NCI-H2081 treated with DMSO at 0.1 percent for 48 hours (cell line): ENCODE data around the gene SLC24A3.

Experiments used
- DNase-seq: peaks from one replicate; lab custom pipeline; 2025; lab: John Stamatoyannopoulos, UW

SLC24A3 gene

DNA sequence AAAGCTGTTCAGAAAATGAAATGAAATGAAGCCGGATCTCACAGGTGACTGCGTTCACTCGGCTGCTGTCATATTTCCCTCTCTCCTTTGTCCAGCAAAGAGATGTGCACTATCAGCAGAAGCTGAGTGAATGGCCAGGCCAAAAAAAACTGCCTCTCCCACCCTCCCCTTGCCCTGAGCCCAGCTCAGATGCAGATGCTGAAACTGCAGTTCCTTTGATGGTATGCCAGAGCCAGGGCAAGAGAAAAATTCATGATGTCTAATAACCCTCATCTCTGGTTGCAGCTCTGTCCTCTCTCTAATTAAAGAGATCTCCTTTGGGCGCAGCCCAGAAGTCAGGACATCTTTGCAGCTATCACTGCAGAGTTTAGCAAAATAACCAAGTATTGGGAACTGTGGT is 335.1 kb downstream of the SLC24A3 start:
- no peak for DNase-seq

GRCh38 chr20:19549896-19550295 is 337.5 kb downstream of the SLC24A3 start:
- no peak for DNase-seq

DNA sequence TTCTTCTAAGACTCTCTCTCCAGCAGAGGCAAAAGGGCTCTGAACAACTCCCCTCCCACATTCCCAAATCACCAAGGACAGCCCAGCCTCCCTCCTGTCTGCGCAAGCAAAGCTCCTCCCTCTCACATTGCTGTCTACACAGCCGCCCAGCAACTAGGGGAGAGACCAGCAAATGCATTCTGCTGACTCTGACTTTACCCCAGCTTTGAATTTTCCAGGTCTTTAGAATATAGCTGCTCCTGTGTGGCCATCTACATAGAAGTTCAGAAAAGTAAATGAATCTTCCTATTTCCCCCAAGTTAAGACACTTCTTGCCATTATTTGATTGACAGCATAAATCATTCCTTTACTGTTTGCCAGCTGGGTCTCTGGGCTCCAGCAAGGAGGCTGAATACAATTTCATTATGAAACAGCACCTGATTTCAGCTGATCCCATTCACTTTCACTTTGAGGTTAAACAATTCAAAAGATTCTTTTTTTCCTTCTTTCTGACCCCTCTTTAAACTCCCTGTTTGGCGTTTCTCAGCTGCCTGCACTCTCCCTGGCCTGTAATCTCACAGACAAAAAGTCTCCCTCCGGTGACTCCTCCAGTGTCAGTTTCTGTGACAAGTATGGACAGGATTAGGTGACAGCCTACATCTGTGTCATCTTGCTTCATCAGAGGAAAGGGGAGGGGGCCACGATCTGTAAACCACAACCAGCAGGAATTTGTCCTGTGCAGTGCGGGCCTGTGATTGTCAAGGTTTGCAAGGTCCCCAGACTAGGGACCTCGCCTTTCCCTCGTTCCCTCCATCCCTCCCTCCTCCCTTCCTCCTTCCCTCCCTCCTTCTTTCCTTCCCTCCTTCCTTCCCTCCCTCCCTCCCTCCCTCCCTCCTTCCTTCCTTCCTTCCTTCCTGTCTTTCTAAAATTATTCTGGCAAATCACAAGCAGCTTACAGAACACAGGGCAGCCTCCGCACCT is 340.1 kb downstream of the SLC24A3 start:
- no peak for DNase-seq

DNA sequence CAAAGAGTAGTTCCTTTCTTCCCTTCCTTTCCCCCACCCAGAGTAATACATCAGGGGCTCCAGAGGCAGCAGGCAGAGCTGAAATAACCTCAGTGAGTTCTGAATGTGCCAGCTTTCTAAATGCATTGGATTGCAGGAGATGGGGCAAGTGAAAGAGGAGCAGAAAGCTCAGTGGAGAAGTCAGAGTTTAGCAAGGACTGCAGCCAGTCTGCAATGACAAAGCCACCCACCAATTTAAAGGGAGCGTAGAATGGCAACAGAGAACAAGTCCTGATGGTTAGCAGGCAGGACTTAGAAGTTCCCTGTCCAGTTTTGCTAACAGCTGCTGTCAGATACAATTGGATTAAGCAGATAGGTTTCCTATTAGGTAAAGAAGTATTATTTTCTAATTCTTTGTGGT is 342.2 kb downstream of the SLC24A3 start:
- DNase-seq, result no peak

DNA sequence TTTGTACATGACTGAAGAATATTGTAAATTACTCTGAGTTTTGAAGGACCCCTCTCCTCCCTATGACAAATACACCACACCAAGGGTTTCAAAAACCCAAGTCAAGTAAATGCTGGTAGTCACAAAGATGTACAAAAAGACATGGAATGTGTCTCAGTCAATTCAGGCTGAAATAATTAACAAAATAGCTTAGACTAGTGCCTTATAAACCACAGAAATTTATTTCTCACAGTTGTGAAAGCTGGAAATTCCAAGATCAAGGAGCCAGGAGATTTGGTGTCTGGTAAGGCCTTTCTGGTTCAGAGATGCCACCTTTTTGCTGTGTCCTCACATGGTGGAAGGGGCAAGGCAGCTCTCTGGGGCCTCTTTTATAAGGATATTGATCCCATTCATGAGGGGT is 343.3 kb downstream of the SLC24A3 start:
- DNase-seq, result no peak

DNA sequence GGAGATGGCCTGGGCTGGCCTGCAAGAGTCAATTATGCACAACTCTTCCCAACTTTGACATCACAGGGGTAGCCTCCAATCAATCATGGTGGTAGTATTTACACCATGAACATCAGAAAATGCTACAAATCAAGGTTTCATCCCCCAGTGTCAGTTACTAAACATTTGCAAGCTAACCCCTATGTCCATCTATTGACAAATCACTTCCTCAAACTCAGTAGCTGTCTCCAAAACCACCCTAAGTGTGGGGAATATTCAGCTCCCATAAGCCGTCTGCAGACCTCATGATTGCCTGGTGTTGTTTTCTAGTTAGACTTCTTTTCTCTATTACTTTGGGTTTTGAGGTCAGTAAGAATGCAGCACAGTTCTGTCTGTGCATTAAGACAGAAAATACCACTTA is 344.8 kb downstream of the SLC24A3 start:
- DNase-seq, result no peak

GRCh38 chr20:19560881-19561480 is 348.5 kb downstream of the SLC24A3 start:
- no peak for DNase-seq

GRCh38 chr20:19562426-19562825 is 350.0 kb downstream of the SLC24A3 start:
- DNase-seq, result no peak

GRCh38 chr20:19564261-19564660 is 351.8 kb downstream of the SLC24A3 start:
- DNase-seq, result no peak

DNA sequence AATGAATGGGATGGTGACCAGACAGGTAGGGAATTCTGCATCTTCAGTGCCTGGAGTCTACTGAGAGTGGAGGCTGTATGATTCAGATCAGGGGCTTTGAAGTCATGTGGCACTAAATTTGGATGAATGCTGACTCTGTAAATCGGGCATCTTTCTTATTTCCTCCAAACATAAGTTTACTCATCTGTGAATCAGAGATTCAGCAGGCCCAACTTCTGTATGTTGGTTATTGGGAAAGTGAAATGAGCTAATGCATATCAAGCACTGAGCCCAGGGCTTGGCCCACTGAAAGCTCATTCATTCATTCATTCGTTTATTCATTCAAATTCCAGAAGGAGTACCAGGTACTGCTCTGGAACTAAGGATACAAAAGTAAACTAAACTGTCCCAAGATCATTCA is 353.3 kb downstream of the SLC24A3 start:
- no peak for DNase-seq

DNA sequence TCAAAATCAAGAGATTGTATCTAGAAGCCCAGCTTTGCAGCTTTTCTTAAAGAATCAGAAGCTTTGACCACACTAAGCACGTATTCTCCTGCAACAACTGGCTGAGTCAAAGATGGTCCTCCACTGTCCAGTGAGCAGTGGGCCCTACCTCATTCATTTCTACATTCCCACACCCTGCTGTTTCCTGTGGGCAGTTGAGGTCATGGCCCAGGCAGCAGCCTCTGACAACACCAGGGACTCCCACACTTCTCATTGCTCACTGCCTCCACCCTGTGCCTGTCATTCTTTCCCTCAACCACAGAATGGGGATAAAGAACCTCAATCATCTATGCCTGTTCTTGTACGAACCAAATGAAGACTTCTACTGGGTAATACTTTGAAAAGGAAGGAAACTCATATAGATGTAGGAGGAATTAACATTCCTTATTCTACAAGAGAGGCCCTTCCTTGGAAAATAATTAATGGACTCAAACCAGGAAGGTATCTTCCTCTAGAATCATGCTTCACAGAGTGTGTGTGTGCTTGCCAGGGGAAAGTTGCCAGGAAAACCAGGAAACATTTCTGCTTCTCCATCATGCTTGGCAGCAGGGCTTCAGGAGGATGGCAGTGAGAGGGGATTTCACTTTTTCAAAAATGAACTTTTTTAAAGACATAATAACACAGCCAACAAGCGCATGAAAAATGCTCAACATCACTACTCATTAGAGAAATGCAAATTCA is 353.9 kb downstream of the SLC24A3 start:
- no peak for DNase-seq

- DNase-seq, result no peak
Measured at GRCh38 chr20:19568128-19568527, 355.7 kb downstream of the SLC24A3 start.

DNA sequence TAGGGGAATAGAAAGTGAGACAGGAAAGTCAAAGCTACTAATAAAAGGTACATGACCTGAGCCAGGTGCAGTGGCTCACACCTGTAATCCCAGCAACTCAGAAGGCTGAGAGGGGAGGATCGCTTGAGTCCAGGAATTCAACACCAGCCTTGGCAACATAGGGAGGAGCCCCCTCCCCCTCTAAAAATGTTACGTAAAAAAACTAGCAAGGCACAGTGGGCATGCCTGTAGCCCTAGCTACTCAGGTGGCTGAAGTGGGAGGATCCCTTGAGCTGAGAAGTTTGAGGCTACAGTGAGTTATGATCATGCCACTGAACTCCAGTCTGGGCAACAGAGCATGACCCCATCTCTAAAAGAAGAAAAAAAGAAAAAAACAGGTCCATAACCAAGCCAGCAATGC is 359.6 kb downstream of the SLC24A3 start:
- no peak for DNase-seq

DNA sequence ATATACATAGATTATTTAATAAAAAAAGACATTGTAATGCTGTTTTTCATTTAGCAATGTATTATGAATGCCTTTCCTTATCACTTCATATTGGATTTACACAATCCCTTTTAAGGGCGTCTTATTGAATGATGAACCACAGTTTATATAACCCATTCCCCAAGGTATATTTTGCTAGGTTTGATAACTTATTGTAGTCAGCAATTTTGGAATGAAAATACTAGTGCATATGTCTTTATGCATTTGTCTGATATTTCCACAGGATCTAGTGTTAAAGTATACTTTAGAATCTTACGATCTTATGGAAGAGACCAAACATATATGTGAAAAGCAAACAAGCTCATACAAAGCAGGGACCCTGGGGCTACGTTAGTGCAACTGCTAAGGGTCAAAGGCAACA is 365.2 kb downstream of the SLC24A3 start:
- DNase-seq, result no peak

DNA sequence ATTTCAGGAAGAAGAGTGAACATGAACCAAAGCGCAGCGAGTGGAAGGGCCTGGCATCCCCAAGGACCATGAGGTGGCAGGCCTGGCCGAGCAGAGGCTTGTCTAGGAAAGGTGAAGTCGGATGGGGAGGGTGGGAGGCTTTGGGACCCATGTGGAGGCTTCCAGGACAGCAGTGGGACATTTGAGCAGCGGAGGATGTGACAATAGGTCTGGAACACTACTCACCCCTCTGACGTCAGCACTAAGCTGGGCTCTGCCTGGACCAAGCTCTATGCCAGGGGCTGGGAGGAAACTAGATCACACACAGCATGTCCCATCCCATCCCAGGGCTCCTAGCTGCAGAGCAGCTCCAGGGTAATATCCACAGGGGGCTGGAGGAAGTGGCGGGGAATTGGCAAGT is 370.3 kb downstream of the SLC24A3 start:
- DNase-seq, result no peak

DNA sequence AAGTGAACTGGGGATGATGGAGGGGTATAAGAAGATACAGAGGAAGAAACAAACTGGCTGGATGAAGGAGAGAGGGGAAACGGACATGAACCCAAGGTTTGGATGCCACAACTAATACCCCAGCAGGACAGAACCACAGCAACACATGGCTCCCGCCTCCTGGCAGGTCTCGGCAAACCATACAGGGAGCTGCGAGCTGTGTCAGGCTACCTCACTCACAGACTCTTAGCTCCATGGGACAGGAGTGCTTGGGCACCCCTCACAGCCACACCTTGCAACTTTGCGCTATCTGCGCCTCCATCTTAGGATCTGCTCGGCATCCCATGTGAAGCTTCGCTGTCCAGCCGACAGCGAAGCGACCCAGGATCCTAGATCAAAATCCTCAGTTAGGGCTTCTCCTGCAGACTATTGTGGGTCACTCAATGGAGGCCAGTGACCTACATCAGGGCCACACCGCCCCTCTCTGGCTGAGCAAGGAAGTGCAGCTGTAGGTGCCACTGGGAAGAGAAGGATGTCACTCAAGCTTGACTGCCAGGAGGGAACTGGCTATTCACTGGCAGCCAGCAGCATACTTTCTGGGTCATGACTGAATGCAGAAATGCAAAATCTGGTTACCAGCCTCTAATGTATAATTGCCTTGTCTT is 371.2 kb downstream of the SLC24A3 start:
- no peak for DNase-seq

GRCh38 chr20:19588241-19588640 is 375.8 kb downstream of the SLC24A3 start:
- DNase-seq, result no peak

DNA sequence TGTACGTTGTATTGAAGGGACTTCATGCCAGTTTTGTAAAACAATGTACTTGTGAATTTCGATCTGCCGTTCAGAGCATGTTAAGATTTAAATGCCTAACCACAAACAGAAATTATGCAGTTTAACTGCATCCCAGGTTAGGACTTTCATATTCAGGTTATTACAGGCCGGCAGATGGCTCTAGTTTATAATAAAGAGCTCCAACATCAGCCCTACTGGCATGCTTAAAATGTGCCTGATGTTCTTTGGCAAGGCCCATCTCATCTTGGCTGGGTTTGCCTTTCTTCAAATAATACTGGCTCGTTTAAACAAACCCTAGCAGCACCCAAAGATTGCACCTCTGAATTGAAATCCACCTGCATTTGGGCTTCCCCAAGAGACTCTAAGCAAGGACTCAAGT is 376.3 kb downstream of the SLC24A3 start:
- DNase-seq, result no peak

DNA sequence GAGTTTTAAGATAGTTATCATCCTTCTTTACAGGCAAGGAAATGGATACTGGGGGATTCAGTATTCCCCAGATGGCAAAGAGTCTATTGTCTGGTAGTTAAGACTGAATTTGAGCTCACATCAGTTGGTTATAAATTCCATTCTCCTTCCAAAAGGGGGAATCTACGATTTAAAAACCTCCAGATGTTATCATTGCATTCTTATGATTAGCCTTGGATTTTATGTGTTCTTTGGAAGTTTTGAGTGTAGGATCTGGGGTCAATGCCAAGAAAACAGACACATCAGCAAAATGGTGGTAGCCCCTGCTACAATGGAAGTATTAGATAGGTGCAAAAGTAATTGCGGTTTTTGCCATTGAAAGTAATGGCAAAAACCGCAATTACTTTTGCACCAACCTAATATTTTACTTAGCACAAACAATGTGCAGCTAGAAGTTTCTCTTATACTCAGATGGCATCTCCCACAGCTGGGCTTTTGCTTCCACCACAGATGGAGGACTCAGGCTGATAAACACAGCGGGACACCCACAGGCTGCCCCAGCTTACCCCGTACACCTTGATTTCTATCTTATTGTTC is 377.4 kb downstream of the SLC24A3 start:
- no peak for DNase-seq

- DNase-seq, result no peak
Measured at GRCh38 chr20:19590382-19590781, 377.9 kb downstream of the SLC24A3 start.

DNA sequence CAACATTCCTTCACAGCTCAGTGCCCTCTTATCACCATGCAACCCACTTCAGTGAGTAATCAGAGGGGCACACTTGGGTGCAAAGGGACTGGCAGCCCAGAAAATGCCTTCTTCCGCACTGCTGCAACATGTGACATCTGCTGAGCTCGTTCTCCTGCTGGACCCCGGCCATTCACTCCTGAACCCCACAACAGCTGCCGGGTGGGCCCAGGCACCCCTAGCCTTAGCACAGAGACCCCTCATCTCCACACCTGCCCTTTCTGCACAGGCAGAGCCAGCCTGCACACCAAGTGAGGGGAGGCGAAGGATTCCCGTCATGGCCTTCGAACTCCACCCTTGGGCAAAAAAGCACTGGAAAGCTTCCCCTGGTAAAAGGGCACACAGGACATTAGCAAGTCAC is 381.3 kb downstream of the SLC24A3 start:
- no peak for DNase-seq

GRCh38 chr20:19594896-19595295 is 382.5 kb downstream of the SLC24A3 start:
- no peak for DNase-seq
